ENCODE measurements around the gene TRAPPC3L. TPM values are rescaled to one million over a fixed set of nuclear protein-coding genes. Genes with fewer than 3 reads are reported as not detected.

Gene TRAPPC3L
- total RNA-seq: not detected

GRCh38 chr6:116545651-116546050, at the start of gene TRAPPC3L:
TSS of gene TRAPPC3L (minus strand) at chr6:116545684. CDS start at chr6:116545514, 170 bp downstream.
- no peak within 1 kb of the TSS for H3K27ac ChIP-seq
- no peak for ATAC-seq
- TF ChIP-seq CTCF (IDR thresholded peaks at IDR 0.05 in 4 of 5, conservative IDR thresholded peaks at IDR 0.05 in 1 of 5): no peak
- TF ChIP-seq POLR2A (IDR thresholded peaks at IDR 0.05): no peak
- intact Hi-C loops (cut with DNase I; ENCODE audit: low total_unique reads) (no loop called here), in situ Hi-C loops (cut with MboI; ENCODE audit: low sequenced_read_pairs in 4 of 4) (loop anchor here in 1 of 4 donors (25.0 kb wide), 1 partner anchor 258 kb away; the partner anchor contains the start of gene TSPYL1)
- H3K4me1 ChIP-seq: no peaks in the 10 kb centered on the region
- H3K4me3 ChIP-seq: no peak within 1 kb of the TSS
- DNase-seq: no peak
- no peaks in the 10 kb centered on the region for H3K36me3 ChIP-seq
- H3K9me3 ChIP-seq: no peaks in the 10 kb centered on the region
- no peaks in the 10 kb centered on the region for H3K27me3 ChIP-seq

- H3K36me3 ChIP-seq: peaks cover 0 to 79% of the 10 kb centered on the region in 2 donors
- H3K4me3 ChIP-seq: no peak overlapping the region
- TF ChIP-seq CTCF (IDR thresholded peaks at IDR 0.05 in 4 of 5, conservative IDR thresholded peaks at IDR 0.05 in 1 of 5): no peak
- TF ChIP-seq POLR2A (IDR thresholded peaks at IDR 0.05): no peak
- DNase-seq (no peak), ATAC-seq (no peak)
- intact Hi-C loops (cut with DNase I; ENCODE audit: low total_unique reads) (no loop called here), in situ Hi-C loops (cut with MboI; ENCODE audit: low sequenced_read_pairs in 4 of 4) (no loop called here)
- no peaks in the 10 kb centered on the region for H3K27me3 ChIP-seq
- H3K9me3 ChIP-seq: no peaks in the 10 kb centered on the region
- no peak overlapping the region for H3K27ac ChIP-seq
- no peaks in the 10 kb centered on the region for H3K4me1 ChIP-seq
These were observed 49.8 kb upstream of the TRAPPC3L start for GRCh38 chr6:116595247-116595646.

- no peak for TF ChIP-seq POLR2A (IDR thresholded peaks at IDR 0.05)
- TF ChIP-seq CTCF (IDR thresholded peaks at IDR 0.05 in 4 of 5, conservative IDR thresholded peaks at IDR 0.05 in 1 of 5): no peak
- in situ Hi-C loops (cut with MboI; ENCODE audit: low sequenced_read_pairs in 4 of 4): no loop called here
- Histone ChIP-seq H3K27me3 (no peaks in the 10 kb centered on the region), H3K9me3 (no peaks in the 10 kb centered on the region), H3K36me3 (peaks cover 0 to 56% of the 10 kb centered on the region in 2 donors), H3K4me3 (no peak overlapping the region), H3K4me1 (no peaks in the 10 kb centered on the region), H3K27ac (no peak overlapping the region)
- DNase-seq: no peak
- intact Hi-C loops (cut with DNase I; ENCODE audit: low total_unique reads): no loop called here
- no peak for ATAC-seq
These were observed 41.3 kb upstream of the TRAPPC3L start for GRCh38 chr6:116586738-116587137.

GRCh38 chr6:116586276-116586675, 40.8 kb upstream of the TRAPPC3L start:
- Histone ChIP-seq H3K4me3 (no peak overlapping the region), H3K9me3 (no peaks in the 10 kb centered on the region), H3K36me3 (peaks cover 0 to 51% of the 10 kb centered on the region in 2 donors), H3K4me1 (no peaks in the 10 kb centered on the region), H3K27me3 (no peaks in the 10 kb centered on the region), H3K27ac (no peak overlapping the region)
- in situ Hi-C loops (cut with MboI; ENCODE audit: low sequenced_read_pairs in 4 of 4): no loop called here
- ATAC-seq: no peak
- DNase-seq: no peak
- no peak for TF ChIP-seq CTCF (IDR thresholded peaks at IDR 0.05 in 4 of 5, conservative IDR thresholded peaks at IDR 0.05 in 1 of 5)
- intact Hi-C loops (cut with DNase I; ENCODE audit: low total_unique reads): no loop called here

- no peak for DNase-seq
- no peak for ATAC-seq
- Histone ChIP-seq H3K36me3 (peaks cover 0 to 43% of the 10 kb centered on the region in 2 donors), H3K4me1 (peaks cover 0 to 16% of the 10 kb centered on the region in 2 donors), H3K9me3 (no peaks in the 10 kb centered on the region), H3K4me3 (no peak overlapping the region), H3K27me3 (no peaks in the 10 kb centered on the region), H3K27ac (no peak overlapping the region)
- in situ Hi-C loops (cut with MboI; ENCODE audit: low sequenced_read_pairs in 4 of 4): no loop called here
- intact Hi-C loops (cut with DNase I; ENCODE audit: low total_unique reads): no loop called here
- no peak for TF ChIP-seq POLR2A (IDR thresholded peaks at IDR 0.05)
- no peak for TF ChIP-seq CTCF (IDR thresholded peaks at IDR 0.05 in 4 of 5, conservative IDR thresholded peaks at IDR 0.05 in 1 of 5)
These were observed 34.7 kb upstream of the TRAPPC3L start for GRCh38 chr6:116580198-116580597.

Measured in gastrocnemius medialis (tissue), 4 donors.